GM18520 (cell line): ENCODE measurements around the gene LATS2.

Experiments
- ATAC-seq: cut with Tn5 transposase; IDR thresholded peaks from one replicate; pipeline ENCODE4 v1.9.1; 2021; ENCODE audit not compliant: unreplicated experiment

Gene LATS2

GRCh38 chr13:21061029-21061763 lies at the start of gene LATS2:
Gene LATS2, minus strand, starts transcription at chr13:21061586. Its CDS starts 15,560 bp downstream, at chr13:21046026.
- ATAC-seq, result peak; percentile 84

DNA sequence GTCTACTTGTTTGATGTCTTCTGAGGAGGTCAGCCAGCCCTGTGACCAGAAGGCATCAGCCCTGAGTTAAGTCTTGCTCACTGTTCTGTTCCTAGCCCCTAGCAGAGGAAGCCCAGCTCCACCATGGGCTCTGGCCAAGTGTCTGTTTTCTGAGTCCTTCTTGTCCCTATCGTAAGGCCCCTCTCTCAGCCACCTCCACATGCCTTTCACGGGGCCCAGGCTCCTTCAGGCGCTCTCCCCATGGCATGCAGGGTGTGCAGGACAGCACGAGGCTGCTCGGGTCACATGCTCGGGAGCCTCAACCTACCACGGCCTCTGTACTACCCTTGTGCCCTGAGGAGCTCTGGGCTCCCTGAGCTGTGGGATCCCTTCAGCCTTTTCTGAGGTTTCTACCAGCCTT lies 47.8 kb upstream of the LATS2 start:
- ATAC-seq, result no peak

- no peak for ATAC-seq
Measured at GRCh38 chr13:21106089-21106488, 44.7 kb upstream of the LATS2 start.

- no peak for ATAC-seq
Measured at GRCh38 chr13:21104199-21105019, 43.0 kb upstream of the LATS2 start.

DNA sequence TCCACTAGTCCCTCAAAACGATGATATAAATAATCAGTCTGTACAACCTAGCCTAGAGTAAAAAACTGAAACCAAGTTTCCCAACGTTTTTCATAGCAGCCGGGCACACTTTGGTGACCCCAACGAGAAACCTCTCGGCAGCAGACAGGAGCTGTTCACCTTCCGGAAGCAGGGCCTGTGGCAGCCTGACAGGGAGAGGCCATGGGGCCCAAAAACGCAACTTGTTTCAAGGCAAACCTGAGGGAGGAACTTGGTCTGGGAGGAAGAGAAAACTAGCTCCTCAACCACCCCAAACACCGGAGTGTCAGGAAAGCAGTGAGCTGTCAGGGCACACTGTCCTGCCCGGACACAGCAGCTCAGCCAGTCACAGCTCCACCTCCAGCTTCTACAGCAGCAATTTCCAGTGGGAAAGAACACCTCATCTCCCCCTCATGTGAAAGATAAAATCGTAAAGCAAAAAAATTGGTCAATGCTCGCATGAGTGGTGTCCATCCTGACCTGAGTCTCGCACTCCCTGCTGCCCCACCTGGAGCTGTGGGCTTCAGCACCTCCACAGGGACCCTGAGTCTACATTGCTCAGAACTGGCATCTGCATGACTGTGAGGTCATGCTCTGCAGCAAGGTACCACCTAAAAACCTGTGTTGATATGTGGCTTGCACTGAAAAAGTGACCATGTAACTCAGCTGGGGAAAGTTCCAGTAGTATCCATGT lies 40.6 kb upstream of the LATS2 start:
- ATAC-seq, result no peak

GRCh38 chr13:21100994-21101757 lies 39.8 kb upstream of the LATS2 start:
- ATAC-seq, result no peak

DNA sequence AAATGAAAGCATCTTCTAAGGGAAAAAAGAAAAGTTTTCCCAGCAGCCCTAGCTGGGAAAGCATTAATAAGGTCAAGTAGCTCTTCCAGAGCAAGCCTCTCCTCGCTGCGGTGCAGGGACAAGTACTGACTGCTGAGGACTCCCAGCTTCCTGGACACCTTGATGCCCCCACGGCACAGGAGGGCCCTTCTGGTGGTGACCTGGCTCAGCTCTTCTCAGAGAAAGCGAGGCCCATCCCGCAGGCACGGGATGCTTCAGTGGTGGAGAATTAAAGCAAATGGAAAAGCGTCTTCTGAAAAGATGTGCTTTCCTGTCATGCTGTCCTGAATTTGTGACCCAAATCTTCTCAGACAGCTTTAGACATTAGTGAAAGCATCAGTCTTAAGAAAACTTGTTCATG lies 38.8 kb upstream of the LATS2 start:
- ATAC-seq, result no peak

GRCh38 chr13:21095311-21095710 lies 33.9 kb upstream of the LATS2 start:
- ATAC-seq, result no peak

DNA sequence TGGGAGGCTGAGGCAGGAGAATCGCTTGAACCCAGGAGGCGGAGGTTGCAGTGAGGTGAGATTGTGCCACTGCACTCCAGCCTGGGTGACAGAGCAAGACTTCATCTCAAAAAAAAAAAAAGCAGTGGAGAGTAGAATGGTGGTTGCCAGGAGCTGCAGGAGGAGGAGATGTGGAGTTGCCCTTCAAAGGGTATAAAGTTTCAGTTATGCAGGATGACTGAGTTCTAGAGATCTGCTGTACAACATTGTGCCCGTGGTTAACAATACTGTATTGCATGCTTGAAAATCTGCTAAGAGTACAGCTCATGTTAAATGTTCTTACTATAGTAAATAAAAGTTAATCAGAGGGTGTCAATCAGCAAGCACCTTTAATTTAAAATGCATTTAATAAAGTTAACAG lies 28.4 kb upstream of the LATS2 start:
- no peak for ATAC-seq

DNA sequence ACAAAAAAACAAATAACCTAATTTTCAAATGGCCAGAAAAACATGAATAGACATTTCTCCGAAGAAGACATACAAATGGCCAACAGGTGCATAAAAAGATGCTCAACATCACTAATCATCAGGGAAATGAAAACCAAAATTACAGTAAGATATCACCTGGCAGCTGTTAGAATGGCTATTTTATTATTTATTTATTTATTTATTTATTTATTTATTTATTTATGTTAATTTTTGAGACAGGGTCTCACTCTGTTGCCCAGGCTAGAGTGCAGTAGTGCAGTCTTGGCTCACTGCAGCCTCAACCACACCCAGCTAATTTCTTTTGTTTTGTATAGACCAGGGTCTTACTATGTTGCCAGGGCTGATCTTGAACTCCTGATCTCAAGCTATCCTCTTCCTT lies 27.1 kb upstream of the LATS2 start:
- ATAC-seq, result no peak

GRCh38 chr13:21086929-21087328 lies 25.5 kb upstream of the LATS2 start:
- ATAC-seq, result no peak

- ATAC-seq, result no peak
Measured at GRCh38 chr13:21081926-21082325, 20.5 kb upstream of the LATS2 start.

- no peak for ATAC-seq
Measured at GRCh38 chr13:21080593-21080891, 19.2 kb upstream of the LATS2 start.

DNA sequence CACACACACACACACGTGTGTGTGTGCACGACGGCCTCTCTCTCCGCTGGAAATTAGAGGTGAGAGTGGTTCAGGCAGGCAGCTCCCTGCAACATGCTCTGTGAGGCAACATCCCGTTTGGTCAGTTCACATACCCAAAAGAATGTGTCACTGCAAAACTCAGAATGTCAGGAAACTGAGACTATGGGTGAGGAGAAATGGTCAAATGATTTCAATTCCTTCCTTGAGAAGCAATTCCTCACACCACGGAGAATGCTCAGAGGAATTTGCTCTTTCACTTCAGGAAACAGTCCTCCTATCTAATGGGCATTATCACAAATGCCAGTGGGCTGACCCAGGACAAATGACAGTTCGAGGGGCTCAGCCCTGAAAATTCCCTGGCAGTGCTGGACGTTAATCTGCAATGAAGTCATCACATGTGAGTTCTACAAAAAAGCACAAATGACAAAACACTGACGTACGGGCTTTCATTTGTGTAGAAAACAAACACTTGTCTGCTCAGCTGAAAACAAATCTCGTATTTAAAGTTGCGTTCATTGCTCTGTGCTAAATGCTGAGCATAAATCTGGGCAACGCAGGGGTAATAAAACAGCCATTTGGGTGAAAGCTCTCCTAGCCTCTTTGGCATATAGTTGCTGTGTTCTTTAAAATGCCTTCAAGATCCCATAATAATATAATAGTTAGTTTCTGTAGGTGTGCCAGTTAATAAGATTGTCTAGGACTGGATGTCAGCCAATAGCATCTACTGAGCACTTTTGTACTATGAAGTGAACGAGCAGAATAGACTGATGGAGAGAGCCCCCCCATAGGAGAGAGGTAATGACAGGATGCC lies 18.6 kb upstream of the LATS2 start:
- ATAC-seq, result no peak

DNA sequence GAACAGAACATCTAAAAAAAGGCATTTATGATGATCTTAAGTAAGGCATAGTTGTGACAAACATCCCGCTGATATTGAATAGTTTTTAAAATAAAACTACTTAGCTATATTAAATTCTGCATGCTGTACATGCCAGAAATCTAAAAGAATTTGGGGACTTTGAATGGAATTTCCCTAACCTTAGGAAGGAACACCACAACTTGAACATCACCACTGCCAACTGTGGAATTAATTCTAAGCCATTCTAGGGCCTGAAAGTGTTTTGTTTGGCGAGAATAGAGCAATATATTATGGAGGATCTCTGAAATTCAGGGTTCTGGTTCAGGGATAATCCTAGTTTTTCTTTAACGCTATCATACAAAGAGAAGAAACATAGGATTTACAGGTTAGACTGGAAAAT lies 17.8 kb upstream of the LATS2 start:
- ATAC-seq, result no peak

GRCh38 chr13:21078501-21078900 lies 17.1 kb upstream of the LATS2 start:
- no peak for ATAC-seq

DNA sequence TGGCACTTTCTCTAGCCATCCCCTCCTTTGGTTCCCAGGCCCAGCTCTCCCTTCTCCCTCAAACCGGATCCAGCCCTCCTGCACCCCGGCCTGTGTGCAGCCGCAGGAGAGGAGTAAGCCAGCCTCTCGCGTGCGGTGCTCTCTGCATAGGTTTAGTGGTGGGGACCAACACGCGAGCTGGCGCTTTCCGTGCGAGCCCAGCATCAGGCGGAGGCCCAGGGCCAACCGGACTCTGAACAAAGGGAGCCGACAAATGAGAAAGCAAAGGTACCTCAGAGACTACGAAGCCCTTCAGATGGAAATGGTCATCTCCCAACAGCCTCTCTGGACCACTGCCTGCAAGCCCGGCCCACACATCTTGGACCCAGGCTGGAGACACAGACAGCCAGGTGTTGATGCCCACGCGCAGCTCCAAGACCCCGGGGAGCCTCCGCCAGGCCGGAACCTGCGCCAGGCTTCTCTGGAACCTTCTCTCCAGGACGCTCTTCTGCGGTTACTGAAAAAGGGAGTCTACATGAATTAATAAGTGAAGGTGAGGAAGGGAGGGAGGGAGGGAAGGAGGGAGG lies 16.5 kb upstream of the LATS2 start:
- no peak for ATAC-seq

DNA sequence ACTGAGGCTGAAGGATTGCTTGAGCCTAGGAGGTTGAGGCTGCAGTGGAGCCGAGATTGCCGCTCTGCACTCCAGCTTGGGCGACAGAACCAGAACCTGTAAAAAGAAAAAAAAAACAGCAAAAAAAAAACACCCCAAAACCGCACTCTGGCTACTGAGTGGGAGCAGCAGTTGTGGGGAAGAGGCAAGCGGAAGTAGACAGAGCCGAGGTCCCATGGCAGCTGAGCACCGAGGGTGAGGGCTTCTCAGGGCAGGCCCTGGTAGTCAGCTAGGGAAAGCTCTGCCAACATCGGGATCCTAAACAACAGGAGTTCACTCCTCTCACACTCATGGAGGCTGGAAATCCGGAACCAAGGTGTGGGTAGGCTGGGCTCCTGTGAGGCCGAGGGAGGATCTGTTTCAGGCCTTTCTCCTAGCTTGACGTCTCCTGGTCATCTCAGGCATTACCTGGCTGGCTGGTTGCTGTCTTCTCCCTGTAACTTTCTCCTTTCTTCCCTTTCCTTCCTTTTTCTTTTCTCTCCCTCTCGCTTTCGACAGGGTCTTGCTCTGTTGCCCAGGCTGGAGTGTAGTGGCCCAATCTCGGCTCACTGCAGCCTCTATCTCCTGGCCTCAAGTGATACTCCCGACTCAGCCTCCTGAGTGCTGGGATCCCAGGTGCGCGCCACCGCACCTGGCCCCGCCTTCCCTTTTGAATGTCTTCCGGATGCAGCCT lies 15.8 kb upstream of the LATS2 start:
- no peak for ATAC-seq

GRCh38 chr13:21076253-21076652 lies 14.9 kb upstream of the LATS2 start:
- ATAC-seq, result no peak
